Hematopoietic multipotent progenitor cell (in vitro differentiated cells): ENCODE data around the gene IDI2. TPM values are rescaled to one million over a fixed set of nuclear protein-coding genes. Genes with fewer than 3 reads are reported as not detected.
A peak's percentile ranks its signal among the peaks of the same experiment; 100 is the strongest.
"Not testable (repeated sequence)": the region's sequence is repeated elsewhere in the genome, so short reads cannot be mapped to it uniquely, and the experiment has no call there.

ENCODE experiments used
- DNase-seq, 3 donors: peaks; one replicate each; pipeline ENCODE4 v3.0.0-alpha.2; 2011 to 2015; ENCODE audit warnings: low read depth in 2 of 3, low spot score in 2 of 3
- total RNA-seq: library from RNA; depleted of rRNA; stranded (reverse); fragments of >200 nt; gene quantifications from one replicate; pipeline ENCODE4 v1.2.3, GENCODE V29; 2012

IDI2 gene
- total RNA-seq, 1 donor: not detected

DNA sequence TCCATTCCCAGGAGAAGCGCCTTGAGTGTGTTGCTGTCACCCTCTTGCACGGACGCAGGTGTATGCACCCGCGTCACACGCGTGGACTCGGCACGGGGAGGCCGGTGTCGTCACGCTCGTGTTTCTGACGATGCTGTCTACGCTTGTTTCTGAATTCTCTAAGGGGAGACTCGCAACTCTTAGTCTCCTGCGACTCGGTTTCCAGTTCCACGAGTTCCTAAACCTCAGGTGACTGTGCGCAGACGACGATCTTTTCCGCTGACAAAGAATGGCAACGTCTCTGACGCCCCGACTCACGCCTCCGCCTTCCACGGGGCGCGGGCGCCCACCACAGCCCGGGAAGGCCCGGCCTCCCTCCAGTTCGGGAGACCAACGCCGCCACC, 22.7 kb upstream of the IDI2 start:
- no peak for DNase-seq

DNA sequence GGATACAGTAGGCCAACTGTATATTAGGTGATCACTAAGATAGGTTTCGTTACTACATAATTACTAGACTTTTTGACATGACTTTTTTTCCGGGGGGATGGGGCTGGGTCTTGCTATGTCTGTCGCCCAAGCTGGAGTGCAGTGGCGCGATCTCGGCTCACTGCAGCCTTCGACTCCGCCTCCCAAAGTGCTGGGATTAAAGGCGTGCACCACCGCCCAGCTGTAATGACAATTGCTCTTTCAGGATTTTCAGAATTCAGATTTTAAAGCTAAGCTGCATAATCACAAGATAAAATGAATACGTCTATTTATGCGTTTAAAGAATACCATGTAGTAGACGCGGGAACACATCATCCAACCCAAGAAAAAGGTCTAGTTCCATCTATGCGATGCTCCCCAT, 22.3 kb upstream of the IDI2 start:
- no peak for DNase-seq

DNA sequence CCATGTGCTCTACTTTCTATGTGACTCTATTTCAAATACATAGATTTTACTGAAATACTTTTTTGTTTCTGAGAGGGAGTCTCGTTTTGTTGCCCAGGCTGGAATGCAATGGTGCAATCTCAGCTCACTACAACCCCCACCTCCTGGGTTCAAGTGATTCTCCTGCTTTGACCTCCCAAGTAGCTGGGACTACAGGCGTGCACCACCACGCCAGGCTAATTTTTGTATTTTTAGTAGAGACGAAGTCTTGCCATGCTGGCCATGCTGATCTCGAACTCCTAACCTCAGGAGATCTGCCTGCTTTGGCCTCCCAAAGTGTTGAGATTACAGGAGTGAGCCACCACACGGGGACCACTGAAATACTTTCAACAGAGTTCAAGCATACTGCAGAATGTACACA, 19.8 kb upstream of the IDI2 start:
- no peak for DNase-seq

DNA sequence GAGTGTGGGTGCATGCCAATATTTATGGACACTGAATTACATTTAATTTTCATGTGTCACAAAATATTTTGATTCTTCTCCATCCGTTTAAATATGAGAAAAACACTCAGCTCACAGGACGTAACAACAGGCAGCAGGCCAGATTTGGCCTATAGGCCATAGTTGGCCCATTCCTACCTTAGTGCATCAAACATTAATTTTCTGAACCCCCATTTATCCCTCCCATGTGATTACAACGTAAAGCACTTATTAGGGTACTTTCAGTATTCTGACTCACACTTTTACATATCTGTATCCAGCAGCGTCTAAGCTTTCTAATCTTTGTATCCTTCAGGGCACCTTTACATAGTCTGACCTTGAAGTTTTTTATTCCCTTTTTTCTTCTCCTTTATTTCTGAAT, 19.3 kb upstream of the IDI2 start:
- DNase-seq: no peak

DNA sequence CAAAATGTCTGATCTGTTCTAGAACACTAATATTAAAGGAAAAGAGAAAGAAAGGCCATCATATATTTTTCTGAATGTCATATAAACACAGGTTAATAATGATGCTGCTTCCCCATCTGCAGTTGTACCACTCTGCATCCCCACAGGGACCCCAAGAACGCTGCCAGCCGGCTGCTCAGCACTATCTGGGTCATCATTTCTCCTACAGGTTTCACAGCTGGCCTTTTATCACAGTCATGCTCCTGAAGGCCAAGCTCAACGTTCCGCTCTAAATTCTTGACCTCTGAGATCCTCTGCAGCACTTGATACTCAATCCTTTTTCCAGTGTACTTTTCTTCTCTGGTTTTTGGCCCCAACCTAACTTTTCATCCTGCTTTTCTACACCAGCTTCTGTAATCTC, 18.5 kb upstream of the IDI2 start:
- no peak for DNase-seq

DNA sequence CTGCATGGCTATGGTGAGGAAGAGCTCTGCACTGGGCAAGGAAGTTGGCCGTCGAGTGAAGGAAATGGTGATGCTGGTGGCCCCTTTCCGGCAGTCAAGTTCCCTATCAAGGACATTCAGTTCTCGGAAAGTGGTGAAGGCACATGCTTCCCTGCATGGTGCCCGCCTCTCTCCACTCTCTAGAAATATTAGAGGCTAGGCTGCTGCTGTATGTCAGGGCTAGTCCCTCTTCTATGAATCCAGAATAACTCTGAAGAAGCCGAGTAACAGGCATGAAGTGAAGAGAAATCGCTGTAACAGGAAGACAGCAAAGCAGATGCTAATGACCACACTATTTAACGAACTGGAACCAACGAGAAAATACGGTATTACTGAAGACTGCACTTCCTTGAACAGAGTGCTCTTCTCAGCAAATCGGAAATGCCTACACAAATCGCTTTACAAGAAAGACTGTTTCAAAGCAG, 17.9 kb upstream of the IDI2 start:
- DNase-seq: peak in 1 of 3 donors; percentile 62

DNA sequence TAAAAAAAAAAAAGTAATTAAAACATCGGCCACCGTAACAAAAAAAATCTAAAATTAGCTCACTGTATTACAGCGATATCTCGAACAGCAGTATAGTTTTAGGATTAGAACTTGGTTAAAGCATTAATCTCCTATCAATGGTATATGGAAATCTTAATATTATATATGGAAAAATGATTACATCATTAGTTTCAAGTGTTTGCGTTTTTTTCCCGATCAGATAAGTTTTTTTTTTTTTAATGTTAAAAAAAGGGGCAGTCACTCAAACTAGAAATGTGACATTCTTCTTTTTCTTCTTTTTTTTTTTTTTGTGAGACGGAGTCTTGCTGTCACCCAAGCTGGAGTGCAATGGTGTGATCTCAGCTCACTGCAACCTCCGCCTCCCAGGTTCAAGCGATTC, 15.9 kb upstream of the IDI2 start:
- DNase-seq: no peak

DNA sequence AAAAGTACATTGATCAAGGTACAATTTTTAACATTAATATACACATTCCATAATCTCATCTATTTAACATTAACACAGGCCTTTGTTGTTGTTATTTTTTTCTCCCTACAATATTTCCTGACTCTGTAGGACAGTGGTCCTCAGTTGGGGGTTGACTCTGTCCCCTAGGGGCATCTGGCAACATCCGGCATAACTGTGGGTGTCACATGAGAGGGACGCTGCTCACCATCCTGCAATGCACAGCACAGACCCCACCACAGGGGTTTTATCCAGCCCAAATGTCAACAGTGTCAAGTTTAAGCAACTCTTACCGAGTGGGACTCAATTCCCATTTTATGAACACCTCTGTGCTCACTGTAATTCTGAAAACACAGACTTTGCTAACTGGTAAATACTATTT, 14.5 kb upstream of the IDI2 start:
- DNase-seq: no peak

DNA sequence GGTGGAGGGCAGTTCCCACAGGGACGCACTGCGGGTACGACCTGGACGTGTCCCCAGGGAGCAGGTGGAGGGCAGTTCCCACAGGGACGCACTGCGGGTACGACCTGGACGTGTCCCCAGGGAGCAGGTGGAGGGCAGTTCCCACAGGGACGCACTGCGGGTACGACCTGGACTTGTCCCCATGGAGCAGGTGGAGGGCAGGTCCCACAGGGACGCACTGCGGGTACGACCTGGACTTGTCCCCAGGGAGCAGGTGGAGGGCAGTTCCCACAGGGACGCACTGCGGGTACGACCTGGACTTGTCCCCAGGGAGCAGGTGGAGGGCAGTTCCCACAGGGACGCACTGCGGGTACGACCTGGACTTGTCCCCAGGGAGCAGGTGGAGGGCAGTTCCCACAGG, 13.1 kb upstream of the IDI2 start:
- not testable (repeated sequence) for DNase-seq

DNA sequence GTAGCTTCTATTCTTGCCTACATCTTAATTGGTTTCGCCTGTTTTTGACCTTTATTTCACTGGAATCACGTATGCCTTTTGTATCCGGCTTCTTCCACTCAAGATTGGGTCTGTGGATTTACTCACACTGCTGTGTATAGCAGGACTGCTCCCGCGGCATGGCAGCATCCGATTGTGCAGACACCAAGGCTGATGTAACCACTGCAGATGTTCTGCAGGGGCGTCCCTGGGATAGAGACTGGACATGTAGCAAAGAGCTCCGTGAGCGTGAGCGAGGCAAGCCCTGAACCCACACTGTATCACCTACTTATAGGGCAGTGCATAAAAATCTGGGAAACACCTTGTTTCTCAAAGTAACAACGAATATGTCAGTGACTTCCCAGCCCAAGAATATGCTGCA, 11.4 kb upstream of the IDI2 start:
- no peak for DNase-seq

DNA sequence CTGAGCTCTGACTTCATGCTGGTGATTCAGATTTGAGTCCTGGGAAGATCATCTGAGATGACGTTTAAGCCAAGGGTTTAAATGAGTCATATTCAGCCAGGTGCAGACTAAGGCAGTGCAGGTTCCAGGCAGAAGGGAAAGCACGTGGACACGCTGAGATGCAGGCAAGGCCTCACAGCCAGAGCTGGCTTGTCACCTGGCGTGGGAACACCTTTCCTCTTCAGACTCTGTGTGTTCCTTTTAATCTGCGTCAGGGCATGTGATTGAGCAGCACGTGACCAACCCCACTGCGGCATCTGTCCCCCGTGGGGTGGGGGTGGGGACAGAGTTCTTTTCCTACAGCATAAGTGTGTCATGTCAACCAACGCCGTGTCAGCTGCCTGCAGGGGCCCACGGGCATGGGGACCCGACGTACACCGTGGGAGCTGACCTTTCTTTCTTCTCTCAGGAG, 10.7 kb upstream of the IDI2 start:
- no peak for DNase-seq

DNA sequence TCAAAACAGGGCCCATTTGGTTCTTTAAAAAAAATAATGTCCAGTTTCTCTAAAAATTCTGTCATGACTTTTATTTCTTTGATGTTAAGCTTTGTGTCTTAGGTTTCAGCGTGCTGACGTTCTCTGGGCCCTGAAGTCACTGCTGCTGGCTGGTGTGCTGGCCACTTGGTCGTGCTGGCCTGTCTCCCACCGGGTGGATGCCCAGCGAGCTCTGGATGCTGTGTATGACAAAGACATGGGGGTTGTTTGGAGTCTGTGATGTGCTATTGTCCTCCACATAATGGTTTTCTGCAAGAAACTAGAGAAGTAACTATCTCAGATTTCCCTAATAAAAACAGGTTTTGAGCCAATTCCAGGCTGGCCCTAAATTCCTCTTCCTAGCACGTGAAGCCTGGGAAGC, 9.5 kb upstream of the IDI2 start:
- DNase-seq: no peak

DNA sequence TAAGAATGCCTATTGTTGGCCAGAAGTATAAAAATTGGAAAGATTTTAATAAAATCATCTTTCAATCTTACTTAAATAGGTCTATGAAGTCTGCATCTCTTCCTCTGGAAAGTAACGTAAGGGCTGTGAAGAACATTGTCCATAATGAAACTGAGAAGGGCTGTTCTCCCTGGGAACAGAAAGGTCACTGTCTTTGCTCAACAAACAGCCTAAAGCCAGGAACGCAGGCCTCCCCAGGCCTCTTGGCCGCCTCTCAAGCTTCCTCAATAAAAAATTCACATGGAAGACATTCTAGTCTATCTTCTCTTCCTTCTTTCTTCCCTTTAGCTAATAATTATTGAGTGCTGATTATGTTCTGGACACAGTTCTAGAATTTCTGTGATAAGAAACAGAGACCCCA, 9.1 kb upstream of the IDI2 start:
- DNase-seq: no peak

DNA sequence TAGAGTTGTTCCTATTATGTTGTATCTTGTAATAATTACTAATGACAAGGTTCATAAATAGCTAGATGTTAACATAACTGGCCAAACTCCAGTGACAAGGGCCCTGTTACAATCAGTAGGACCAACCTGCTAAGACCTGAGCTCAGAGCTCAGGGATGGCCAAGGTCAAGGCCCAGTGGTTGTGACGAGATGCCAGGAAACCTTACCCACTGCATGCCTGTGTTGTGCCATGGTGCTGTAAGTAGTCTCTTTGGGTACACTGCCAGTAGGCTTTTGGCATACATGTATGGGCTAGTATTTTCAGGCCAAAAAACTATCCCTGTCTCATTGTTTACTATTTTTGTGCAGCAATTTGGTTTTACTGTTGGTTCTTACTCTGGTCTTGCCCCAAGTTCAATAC, 7.9 kb upstream of the IDI2 start:
- DNase-seq: no peak

DNA sequence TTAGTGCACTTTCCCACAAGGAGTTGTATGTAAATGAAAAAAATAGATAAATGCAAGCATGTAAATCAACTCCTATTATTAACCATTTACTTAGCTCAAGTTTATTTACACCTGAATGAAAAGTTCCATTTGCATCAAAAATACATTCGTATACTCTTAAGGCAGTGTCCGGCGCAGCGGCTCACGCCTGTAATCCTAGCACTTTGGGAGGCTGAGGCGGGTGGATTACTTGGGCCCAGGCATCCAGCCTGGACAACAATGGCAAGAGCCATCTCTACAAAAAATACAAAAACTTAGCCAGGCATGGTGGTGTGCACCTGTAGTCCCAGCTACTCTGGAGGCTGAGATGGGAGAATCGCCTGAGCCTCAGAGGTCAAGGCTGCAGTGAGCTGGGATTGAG, 4.2 kb upstream of the IDI2 start:
- DNase-seq: no peak

DNA sequence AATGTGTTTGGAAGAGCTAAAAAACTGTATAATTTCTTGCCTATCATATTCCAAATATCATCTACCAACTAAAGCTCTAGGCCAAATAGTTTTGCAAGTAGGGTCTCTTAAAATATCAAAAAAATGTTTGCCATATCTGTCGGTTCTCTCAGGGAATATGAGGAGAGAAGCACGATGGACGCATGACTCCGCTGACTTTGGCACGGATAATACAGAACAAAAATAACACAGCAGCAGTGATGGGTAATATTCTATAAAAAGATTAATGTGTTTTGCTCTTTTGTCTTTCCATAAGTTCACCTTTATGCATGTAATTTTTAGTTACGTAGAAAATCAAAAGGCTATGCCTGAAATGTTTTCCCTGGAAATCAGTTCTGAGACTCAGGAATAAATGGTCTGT, 919 bp upstream of the IDI2 start:
- DNase-seq: no peak

DNA sequence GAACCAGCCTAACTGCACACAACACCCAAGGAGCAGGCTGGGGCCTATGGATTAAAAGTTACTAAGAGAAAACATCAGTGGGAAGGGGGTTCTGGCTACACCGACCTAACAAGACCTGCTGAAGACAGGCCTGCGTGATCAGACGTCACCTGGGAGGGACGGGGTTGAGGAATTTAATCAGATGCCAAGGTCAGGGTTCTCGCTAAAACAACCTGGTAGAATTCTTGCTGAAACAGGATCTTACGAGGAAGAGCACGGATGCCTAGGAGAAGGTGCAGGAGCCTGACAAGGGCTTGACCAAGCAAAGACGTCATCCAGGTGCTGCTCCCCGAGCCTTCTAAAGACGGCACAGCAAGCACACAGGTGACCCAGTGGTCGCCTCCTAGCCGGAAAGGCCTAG, 1.6 kb downstream of the IDI2 start:
- DNase-seq: no peak

DNA sequence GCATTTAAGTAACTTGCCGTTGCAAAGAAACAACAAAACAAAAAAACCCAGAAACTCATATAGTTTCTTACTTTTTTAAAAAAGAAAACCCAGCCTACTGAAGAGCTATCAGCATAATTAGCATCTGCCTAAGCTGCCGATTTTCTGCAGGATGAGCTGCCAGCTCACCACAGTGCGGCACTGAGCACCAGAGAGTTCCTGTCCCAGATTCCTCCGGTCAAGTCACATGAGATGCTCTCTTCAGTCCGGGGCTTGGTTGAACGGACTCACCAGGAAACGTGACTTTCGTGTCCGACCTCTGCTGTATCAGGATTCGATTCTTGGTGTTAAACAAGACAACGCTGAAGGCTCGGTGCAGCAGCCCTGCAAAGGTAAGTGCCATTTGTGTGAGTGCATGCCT, 3.2 kb downstream of the IDI2 start:
- DNase-seq: no peak

DNA sequence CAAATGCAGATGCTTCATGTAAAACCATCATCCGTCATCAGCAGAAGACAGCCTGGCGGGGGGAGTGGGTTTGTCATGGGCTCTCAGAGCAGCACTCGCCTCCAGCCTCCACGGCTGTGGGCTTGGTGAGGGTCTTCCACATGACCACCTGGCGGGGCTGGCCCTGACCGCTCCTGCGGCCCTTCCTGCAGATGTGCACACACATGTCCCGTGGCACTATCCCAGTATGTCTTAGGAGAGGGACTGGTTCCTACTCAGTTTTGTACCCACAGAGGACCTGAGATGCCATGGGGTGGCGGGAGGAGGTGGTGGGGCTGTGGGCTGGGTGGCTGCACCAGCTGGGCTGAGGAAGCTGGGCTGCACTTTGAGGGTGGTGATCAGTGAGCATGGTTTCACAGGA, 4.7 kb downstream of the IDI2 start:
- no peak for DNase-seq

DNA sequence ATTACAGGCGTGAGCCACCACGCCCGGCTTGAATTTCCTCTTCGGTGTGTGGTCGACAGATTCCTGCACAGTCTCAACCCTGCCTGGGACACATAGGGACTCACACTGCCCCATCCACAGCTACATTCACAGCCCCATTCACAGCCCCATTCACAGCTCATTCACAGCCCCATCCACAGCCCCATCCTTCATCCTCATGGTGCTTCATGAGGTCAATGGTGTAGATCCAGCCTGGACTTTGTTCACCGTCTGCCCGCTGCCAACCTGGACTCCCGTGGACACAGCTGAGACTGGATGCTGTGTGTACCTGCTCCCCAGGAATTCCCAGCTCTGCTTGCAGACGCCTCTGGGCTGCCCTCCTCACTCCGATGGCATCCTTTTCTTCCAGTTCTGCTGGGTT, 5.2 kb downstream of the IDI2 start:
- DNase-seq: no peak

DNA sequence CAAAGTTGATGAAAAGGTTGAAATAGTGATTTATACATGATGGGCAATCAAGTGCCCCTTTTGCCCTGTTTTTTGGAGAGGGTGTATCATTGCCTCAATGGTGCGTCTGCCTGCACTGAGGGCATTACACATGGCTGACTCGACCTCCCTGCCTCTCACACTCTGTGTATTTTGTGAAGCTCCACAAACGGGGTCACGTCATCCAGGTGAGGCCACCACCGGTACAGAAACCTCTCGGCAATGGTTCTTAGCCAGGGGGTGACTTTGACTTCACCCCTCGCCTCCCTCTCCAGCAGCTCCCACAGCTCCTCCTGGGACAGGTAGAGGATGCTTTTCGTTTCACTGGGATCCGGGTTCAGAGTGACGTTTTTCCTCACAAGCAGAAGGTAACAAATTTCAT, 6.3 kb downstream of the IDI2 start:
- no peak for DNase-seq

DNA sequence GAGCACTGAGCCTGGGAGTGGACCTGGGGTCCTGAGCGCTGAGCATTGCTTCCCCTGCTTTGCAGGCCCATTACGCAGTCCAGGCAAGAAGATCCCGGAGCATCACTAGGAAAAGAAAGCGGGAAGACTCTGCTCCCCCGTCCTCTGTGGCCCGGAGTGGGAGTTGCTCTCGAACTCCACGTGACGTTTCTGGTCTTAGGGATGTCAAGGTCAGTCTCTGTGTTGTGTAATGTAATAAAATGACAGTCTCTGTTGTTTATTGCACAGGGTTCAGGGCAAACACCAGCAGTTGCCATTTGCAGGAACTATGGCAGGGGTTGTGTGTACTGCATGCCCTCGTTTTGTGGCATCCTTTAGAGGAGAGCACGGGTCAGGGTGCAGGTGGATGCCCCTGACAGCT, 10.0 kb downstream of the IDI2 start:
- DNase-seq: no peak

DNA sequence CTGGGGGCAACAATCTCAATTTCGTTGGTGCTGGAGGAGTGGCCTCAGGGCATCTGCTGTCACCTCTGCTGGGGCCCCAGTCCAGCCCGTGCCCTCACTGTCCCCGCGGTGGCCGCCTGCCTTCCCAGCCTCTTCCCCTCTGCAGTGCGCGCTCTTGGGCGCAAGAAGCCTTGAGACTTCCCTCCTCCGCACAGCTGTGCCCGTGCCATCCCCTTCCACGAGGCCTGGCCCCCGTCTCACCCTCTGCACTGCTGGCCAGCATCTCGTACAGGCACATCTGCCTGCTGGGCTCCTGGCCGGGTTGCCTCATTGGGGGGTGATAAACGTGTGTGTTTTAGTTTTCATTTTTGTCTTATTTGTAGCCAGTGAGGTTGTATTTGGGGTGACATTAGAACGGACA, 14.0 kb downstream of the IDI2 start:
- DNase-seq: no peak

DNA sequence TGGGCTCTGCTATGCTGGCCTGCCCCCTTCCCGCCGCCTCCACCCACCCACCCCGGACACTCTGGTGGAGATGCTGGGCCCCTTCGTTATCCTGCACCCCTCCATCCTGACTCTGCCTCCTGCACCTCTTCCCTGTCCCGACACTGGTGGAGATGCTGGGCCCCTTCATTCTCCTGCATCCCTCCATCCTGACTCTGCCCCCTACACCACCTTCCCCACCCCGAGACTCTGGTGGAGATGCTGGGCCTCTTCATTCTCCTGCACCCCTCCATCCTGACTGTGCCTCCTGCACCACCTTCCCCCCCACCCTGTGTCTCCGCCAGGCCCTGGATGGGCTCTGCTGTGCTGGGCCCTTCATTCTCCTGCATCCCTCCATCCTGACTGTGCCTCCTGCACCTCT, 15.0 kb downstream of the IDI2 start:
- DNase-seq: no peak
